ENCODE data around the gene CRTAC1. TPM values are rescaled to one million over a fixed set of nuclear protein-coding genes. Genes with fewer than 3 reads are reported as not detected.

Gene CRTAC1
- total RNA-seq, 1 donor from 2014 or later: not detected

- Mint-ChIP-seq H3K4me1 (ENCODE audit: low read depth) (no peaks in the 10 kb centered on the region), H3K27me3 (ENCODE audit: insufficient read depth) (no peaks in the 10 kb centered on the region)
Observed at GRCh38 chr10:97991871-97992270, 38.5 kb downstream of the CRTAC1 start.

DNA sequence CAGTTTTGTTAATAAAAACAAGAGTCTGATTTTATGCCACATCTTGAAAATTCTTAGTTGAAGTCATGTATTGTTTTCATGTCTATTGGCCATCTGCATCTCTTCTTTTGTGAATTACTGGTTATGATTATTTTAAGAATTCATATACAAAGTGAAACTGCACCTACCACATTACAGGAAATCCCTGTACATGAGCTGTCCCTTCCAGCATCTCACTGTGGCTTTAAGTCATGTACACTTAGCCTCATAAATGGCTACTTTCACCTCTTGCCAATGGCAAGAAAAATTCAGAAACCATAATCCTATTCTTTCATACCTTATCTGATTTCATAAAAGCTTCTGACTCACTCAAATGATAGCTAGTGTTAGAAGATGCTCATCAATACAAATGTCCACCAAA is 48.6 kb downstream of the CRTAC1 start:
- H3K27me3 Mint-ChIP-seq (ENCODE audit: insufficient read depth): peaks cover 14% of the 10 kb centered on the region
- H3K27ac Mint-ChIP-seq: no peak overlapping the region
- no peaks in the 10 kb centered on the region for H3K36me3 Mint-ChIP-seq (ENCODE audit: low read depth)
- no peak for DNase-seq (ENCODE audit: low spot score)
- no peaks in the 10 kb centered on the region for H3K4me1 Mint-ChIP-seq (ENCODE audit: low read depth)
- intact Hi-C loops (cut with micrococcal nuclease): no loop called here
- H3K4me3 Mint-ChIP-seq: no peak overlapping the region
- H3K9me3 Mint-ChIP-seq: no peaks in the 10 kb centered on the region

More at GRCh38 chr10:97991871-97992270, 38.5 kb downstream of the CRTAC1 start:
- DNase-seq (ENCODE audit: low spot score): no peak
- no peak overlapping the region for H3K27ac Mint-ChIP-seq
- no peaks in the 10 kb centered on the region for H3K36me3 Mint-ChIP-seq (ENCODE audit: low read depth)
- intact Hi-C loops (cut with micrococcal nuclease): no loop called here
- H3K9me3 Mint-ChIP-seq: no peaks in the 10 kb centered on the region
- no peak overlapping the region for H3K4me3 Mint-ChIP-seq

DNA sequence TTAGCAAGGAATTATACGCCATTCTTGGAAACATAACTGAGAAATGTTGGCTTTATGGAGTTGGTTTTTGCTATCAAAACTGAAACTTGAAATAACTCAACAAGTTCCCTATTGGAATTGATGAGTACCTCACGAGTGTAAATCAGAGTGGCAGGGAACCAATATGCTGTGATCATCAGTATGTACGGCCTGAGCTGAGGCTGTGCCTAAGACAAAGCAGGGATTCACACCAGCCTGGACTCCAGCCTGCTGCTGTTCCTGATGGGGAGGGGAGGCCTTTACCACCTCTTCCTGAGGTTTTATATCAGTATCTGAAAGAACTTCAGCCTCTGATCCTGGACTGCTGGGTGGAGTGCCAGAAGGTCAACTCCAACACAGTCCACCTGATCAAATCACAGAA is 52.7 kb downstream of the CRTAC1 start:
- no peaks in the 10 kb centered on the region for H3K4me1 Mint-ChIP-seq (ENCODE audit: low read depth)
- no peaks in the 10 kb centered on the region for H3K36me3 Mint-ChIP-seq (ENCODE audit: low read depth)
- intact Hi-C loops (cut with micrococcal nuclease): no loop called here
- H3K9me3 Mint-ChIP-seq: no peaks in the 10 kb centered on the region
- H3K27ac Mint-ChIP-seq: no peak overlapping the region
- no peak overlapping the region for H3K4me3 Mint-ChIP-seq
- peaks cover 40% of the 10 kb centered on the region for H3K27me3 Mint-ChIP-seq (ENCODE audit: insufficient read depth)
- DNase-seq (ENCODE audit: low spot score): no peak

DNA sequence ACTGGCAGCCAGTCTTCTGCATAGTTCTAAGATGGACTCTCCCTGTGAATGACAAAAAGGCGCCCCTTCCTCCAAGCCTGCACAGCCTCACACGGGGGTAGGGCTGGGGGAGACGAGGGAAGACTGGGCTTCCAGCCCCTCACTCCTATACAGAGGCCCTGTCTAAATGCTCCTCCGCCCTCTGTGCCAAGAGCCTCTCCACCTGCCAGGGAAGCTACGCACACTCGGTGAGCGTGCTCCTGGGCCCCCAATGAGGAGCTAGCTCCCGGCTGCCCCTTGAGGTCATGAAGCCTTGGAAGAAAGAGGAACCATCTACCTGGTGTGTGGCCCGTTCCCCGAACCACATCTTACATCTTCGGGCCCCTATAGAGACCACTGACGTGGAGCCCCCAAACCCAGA is 54.8 kb downstream of the CRTAC1 start:
- Mint-ChIP-seq H3K9me3 (no peaks in the 10 kb centered on the region), H3K36me3 (ENCODE audit: low read depth) (no peaks in the 10 kb centered on the region), H3K4me1 (ENCODE audit: low read depth) (no peaks in the 10 kb centered on the region), H3K27me3 (ENCODE audit: insufficient read depth) (peaks cover 40% of the 10 kb centered on the region), H3K4me3 (no peak overlapping the region), H3K27ac (no peak overlapping the region)
- intact Hi-C loops (cut with micrococcal nuclease): no loop called here
- no peak for DNase-seq (ENCODE audit: low spot score)

- H3K27me3 Mint-ChIP-seq (ENCODE audit: insufficient read depth): peaks cover 37% of the 10 kb centered on the region
- no peaks in the 10 kb centered on the region for H3K4me1 Mint-ChIP-seq (ENCODE audit: low read depth)
- no peak overlapping the region for H3K27ac Mint-ChIP-seq
- no peaks in the 10 kb centered on the region for H3K36me3 Mint-ChIP-seq (ENCODE audit: low read depth)
- no peak for DNase-seq (ENCODE audit: low spot score)
- intact Hi-C loops (cut with micrococcal nuclease): no loop called here
- H3K4me3 Mint-ChIP-seq: no peak overlapping the region
- no peaks in the 10 kb centered on the region for H3K9me3 Mint-ChIP-seq
Observed at GRCh38 chr10:97974526-97975525, 55.6 kb downstream of the CRTAC1 start.

GRCh38 chr10:97974100-97974499 is 56.3 kb downstream of the CRTAC1 start:
- Mint-ChIP-seq H3K27me3 (ENCODE audit: insufficient read depth) (peaks cover 36% of the 10 kb centered on the region), H3K4me3 (no peak overlapping the region), H3K4me1 (ENCODE audit: low read depth) (no peaks in the 10 kb centered on the region), H3K36me3 (ENCODE audit: low read depth) (no peaks in the 10 kb centered on the region), H3K9me3 (no peaks in the 10 kb centered on the region), H3K27ac (no peak overlapping the region)
- intact Hi-C loops (cut with micrococcal nuclease): no loop called here
- no peak for DNase-seq (ENCODE audit: low spot score)

- Mint-ChIP-seq H3K9me3 (no peaks in the 10 kb centered on the region), H3K27me3 (ENCODE audit: insufficient read depth) (peaks cover 20% of the 10 kb centered on the region), H3K27ac (no peak overlapping the region), H3K36me3 (ENCODE audit: low read depth) (no peaks in the 10 kb centered on the region), H3K4me1 (ENCODE audit: low read depth) (no peaks in the 10 kb centered on the region), H3K4me3 (no peak overlapping the region)
- no peak for DNase-seq (ENCODE audit: low spot score)
- intact Hi-C loops (cut with micrococcal nuclease): no loop called here
Observed at GRCh38 chr10:97969538-97970079, 60.8 kb downstream of the CRTAC1 start.

DNA sequence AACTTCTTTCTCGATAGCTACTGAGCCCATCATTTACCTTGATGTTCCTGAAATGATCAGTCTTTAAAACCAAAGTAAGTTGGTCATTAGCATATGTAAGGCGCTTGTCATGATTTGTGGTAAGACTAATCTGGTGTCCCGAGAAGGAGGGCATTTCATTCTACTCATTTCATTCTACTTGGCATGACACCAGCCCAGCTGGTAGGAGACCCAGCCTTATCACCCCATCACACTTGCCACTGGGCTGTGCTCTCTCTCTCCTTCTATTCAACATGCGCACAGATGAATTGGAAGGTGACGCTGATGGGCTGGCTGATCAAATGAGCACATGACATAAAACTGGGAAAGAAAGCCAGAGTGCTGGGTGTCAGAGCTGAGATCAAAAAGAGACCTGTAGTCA is 65.7 kb downstream of the CRTAC1 start:
- DNase-seq (ENCODE audit: low spot score): no peak
- H3K4me3 Mint-ChIP-seq: no peak overlapping the region
- no peaks in the 10 kb centered on the region for H3K9me3 Mint-ChIP-seq
- H3K36me3 Mint-ChIP-seq (ENCODE audit: low read depth): no peaks in the 10 kb centered on the region
- no peaks in the 10 kb centered on the region for H3K27me3 Mint-ChIP-seq (ENCODE audit: insufficient read depth)
- H3K4me1 Mint-ChIP-seq (ENCODE audit: low read depth): no peaks in the 10 kb centered on the region
- intact Hi-C loops (cut with micrococcal nuclease): no loop called here
- H3K27ac Mint-ChIP-seq: no peak overlapping the region

- intact Hi-C loops (cut with micrococcal nuclease): no loop called here
- H3K36me3 Mint-ChIP-seq (ENCODE audit: low read depth): no peaks in the 10 kb centered on the region
- no peak overlapping the region for H3K4me3 Mint-ChIP-seq
- H3K27me3 Mint-ChIP-seq (ENCODE audit: insufficient read depth): no peaks in the 10 kb centered on the region
- H3K9me3 Mint-ChIP-seq: no peaks in the 10 kb centered on the region
- H3K27ac Mint-ChIP-seq: no peak overlapping the region
- no peak for DNase-seq (ENCODE audit: low spot score)
- H3K4me1 Mint-ChIP-seq (ENCODE audit: low read depth): no peaks in the 10 kb centered on the region
Observed at GRCh38 chr10:97961945-97962344, 68.5 kb downstream of the CRTAC1 start.

- Mint-ChIP-seq H3K4me1 (ENCODE audit: low read depth) (no peaks in the 10 kb centered on the region), H3K4me3 (no peak overlapping the region), H3K27ac (no peak overlapping the region), H3K27me3 (ENCODE audit: insufficient read depth) (no peaks in the 10 kb centered on the region), H3K36me3 (ENCODE audit: low read depth) (no peaks in the 10 kb centered on the region), H3K9me3 (no peaks in the 10 kb centered on the region)
- no peak for DNase-seq (ENCODE audit: low spot score)
- intact Hi-C loops (cut with micrococcal nuclease): no loop called here
Observed at GRCh38 chr10:97960269-97961056, 70.0 kb downstream of the CRTAC1 start.

DNA sequence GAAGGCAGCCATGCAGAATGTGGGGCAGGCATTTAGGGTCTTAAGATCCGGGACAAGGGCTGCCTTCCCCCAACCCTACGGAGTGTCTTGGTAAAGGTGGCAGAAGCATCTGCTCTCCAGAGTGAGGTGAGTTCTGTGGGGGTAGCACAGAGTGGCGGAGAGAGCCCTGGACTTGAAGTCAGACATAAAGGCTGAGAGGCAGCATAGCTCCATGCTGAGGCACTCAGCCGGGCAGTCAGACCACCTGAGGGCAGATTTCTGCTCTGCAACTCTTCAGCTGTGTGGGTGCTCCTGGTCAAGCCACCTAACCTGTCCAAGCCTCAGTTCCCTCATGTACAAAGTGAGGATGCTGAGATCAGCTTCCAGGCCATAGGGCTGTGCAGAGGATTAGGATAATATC is 81.0 kb downstream of the CRTAC1 start:
- no peak for DNase-seq (ENCODE audit: low spot score)
- H3K9me3 Mint-ChIP-seq: peaks cover 28% of the 10 kb centered on the region
- H3K36me3 Mint-ChIP-seq (ENCODE audit: low read depth): no peaks in the 10 kb centered on the region

GRCh38 chr10:97948822-97949221 is 81.6 kb downstream of the CRTAC1 start:
- DNase-seq (ENCODE audit: low spot score): no peak
- Mint-ChIP-seq H3K9me3 (peaks cover 30% of the 10 kb centered on the region), H3K36me3 (ENCODE audit: low read depth) (no peaks in the 10 kb centered on the region), H3K4me3 (no peak overlapping the region), H3K27me3 (ENCODE audit: insufficient read depth) (peaks cover 5% of the 10 kb centered on the region), H3K27ac (no peak overlapping the region), H3K4me1 (ENCODE audit: low read depth) (no peaks in the 10 kb centered on the region)
- intact Hi-C loops (cut with micrococcal nuclease): no loop called here

More for the DNA sequence above, 81.0 kb downstream of the CRTAC1 start:
- Mint-ChIP-seq H3K4me1 (ENCODE audit: low read depth) (no peaks in the 10 kb centered on the region), H3K4me3 (no peak overlapping the region), H3K27me3 (ENCODE audit: insufficient read depth) (peaks cover 5% of the 10 kb centered on the region), H3K27ac (no peak overlapping the region)
- intact Hi-C loops (cut with micrococcal nuclease): no loop called here

GRCh38 chr10:97944772-97945171 is 85.6 kb downstream of the CRTAC1 start:
- intact Hi-C loops (cut with micrococcal nuclease): no loop called here
- no peak for DNase-seq (ENCODE audit: low spot score)
- Mint-ChIP-seq H3K36me3 (ENCODE audit: low read depth) (no peaks in the 10 kb centered on the region), H3K27me3 (ENCODE audit: insufficient read depth) (peaks cover 8% of the 10 kb centered on the region), H3K4me1 (ENCODE audit: low read depth) (no peaks in the 10 kb centered on the region), H3K27ac (no peak overlapping the region), H3K9me3 (peaks cover 26% of the 10 kb centered on the region), H3K4me3 (no peak overlapping the region)

Measured in activated T-helper 1 cell treated with anti-CD3 and anti-CD28 coated beads, Interleukin-12 subunit alpha, Interleukin-12 subunit beta, Interleukin-2, Interleukin-4 antibody, amounts not matched to agents 30 ng/mL and 10 ng/mL and 1 ng/mL, durations not matched to agents 14 hours and 24 hours and 36 hours (primary cell).